NOMO-1 treated with DMSO at 0.1 percent for 48 hours (cell line): Measurements from ENCODE around the gene PKNOX2.

Source experiments
- DNase-seq: peaks from one replicate; lab custom pipeline; 2025; ENCODE audit not compliant: unreplicated experiment; lab: John Stamatoyannopoulos, UW

Gene PKNOX2

GRCh38 chr11:125171974-125172373, 7.4 kb downstream of the PKNOX2 start:
- DNase-seq, result no peak

GRCh38 chr11:125173027-125173426, 8.5 kb downstream of the PKNOX2 start:
- no peak for DNase-seq

GRCh38 chr11:125173556-125173955, 9.0 kb downstream of the PKNOX2 start:
- DNase-seq, result no peak

- no peak for DNase-seq
Measured at GRCh38 chr11:125174057-125174456, 9.5 kb downstream of the PKNOX2 start.

GRCh38 chr11:125174686-125175085, 10.1 kb downstream of the PKNOX2 start:
- DNase-seq, result no peak

GRCh38 chr11:125175166-125175565, 10.6 kb downstream of the PKNOX2 start:
- no peak for DNase-seq

- DNase-seq, result peak; percentile 51
Measured at GRCh38 chr11:125175896-125176575, 11.5 kb downstream of the PKNOX2 start.

GRCh38 chr11:125176866-125177265, 12.3 kb downstream of the PKNOX2 start:
- no peak for DNase-seq

- DNase-seq, result no peak
Measured at GRCh38 chr11:125177543-125177942, 13.0 kb downstream of the PKNOX2 start.

- DNase-seq, result no peak
Measured at GRCh38 chr11:125179346-125179745, 14.8 kb downstream of the PKNOX2 start.

- DNase-seq, result no peak
Measured at GRCh38 chr11:125179895-125180294, 15.3 kb downstream of the PKNOX2 start.

- DNase-seq, result no peak
Measured at GRCh38 chr11:125180413-125181305, 16.1 kb downstream of the PKNOX2 start.

GRCh38 chr11:125182573-125182972, 18.0 kb downstream of the PKNOX2 start:
- DNase-seq, result no peak

GRCh38 chr11:125183641-125184040, 19.1 kb downstream of the PKNOX2 start:
- DNase-seq, result no peak

GRCh38 chr11:125188021-125188420, 23.5 kb downstream of the PKNOX2 start:
- no peak for DNase-seq

- DNase-seq, result no peak
Measured at GRCh38 chr11:125190566-125190965, 26.0 kb downstream of the PKNOX2 start.

- DNase-seq, result no peak
Measured at GRCh38 chr11:125192183-125192582, 27.6 kb downstream of the PKNOX2 start.

- no peak for DNase-seq
Measured at GRCh38 chr11:125192717-125193415, 28.3 kb downstream of the PKNOX2 start.

GRCh38 chr11:125193416-125193726, 28.8 kb downstream of the PKNOX2 start:
- no peak for DNase-seq

GRCh38 chr11:125193841-125194240, 29.3 kb downstream of the PKNOX2 start:
- DNase-seq, result no peak

GRCh38 chr11:125199915-125200314, 35.4 kb downstream of the PKNOX2 start:
- no peak for DNase-seq

GRCh38 chr11:125200441-125200840, 35.9 kb downstream of the PKNOX2 start:
- DNase-seq, result no peak
